HL-60/S4 (cell line): Measurements from ENCODE around the gene CD209.

Source experiments
- in situ Hi-C: fragments of 300-500 bp; cut with MboI; formaldehyde crosslinking; loops from 2 replicates; pipeline ENCODE4 v1.14.3; 2022; ENCODE audit warnings: low sequenced_read_pairs

Gene CD209

DNA sequence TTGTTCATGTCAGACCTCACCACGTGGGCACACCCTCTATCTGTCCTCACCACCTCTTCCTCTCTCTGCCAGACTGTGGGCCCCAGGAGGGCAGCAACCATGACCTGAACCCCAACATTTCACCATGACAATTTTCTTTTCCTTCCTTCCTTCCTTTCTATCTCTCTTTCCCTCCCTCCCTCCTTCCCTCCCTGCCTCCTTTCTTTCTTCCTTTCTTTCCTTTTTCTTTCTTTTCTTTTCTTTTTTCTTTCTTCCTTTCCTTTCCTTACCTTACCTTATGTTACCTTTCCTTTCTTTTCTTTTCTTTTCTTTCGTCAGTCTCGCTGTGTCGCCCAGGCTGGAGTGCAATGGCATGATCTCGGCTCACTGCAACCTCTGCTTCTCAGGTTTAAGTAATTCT is 36.7 kb downstream of the CD209 start:
- in situ Hi-C loops = no loop called here

- in situ Hi-C loops = no loop called here
These were observed 37.3 kb downstream of the CD209 start for GRCh38 chr19:7709932-7710460.

GRCh38 chr19:7706955-7707456 is 40.3 kb downstream of the CD209 start:
- in situ Hi-C loops = no loop called here

DNA sequence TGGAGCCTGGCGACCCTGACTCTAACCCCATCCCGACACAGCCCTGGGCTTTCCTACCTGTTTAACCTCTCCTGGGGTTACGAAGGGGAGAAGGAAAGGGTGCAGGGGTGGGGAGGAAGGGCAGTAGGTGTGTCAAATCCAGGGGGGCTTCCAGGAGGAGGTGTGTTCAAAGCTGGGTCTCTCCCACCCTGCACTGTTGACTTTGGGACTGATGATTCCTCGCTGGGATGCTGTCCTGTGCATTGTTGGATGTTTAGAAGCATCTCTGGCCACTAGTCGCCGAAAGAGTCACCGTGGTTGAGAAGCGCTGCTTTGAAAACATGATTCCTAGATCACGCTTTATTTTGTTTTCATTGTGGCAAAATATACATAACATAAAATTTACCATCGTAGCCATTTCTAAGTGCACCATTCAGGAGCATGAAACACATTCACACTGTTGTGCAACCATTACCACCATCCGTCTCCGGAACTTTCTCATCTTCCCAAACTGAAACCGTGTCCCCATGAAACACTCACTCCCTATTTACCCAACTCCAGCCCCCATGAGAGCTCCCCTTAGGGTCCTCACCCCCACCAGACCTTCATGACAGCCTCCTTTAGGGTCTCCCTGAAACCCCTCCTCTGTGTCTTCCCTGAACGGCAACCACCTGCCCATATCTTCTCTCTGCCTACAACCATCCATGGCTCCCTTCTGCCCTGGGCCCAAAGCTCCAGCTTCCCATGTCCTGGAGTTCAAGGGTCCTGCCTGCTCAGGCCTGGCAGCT is 41.0 kb downstream of the CD209 start:
- in situ Hi-C loops = no loop called here

DNA sequence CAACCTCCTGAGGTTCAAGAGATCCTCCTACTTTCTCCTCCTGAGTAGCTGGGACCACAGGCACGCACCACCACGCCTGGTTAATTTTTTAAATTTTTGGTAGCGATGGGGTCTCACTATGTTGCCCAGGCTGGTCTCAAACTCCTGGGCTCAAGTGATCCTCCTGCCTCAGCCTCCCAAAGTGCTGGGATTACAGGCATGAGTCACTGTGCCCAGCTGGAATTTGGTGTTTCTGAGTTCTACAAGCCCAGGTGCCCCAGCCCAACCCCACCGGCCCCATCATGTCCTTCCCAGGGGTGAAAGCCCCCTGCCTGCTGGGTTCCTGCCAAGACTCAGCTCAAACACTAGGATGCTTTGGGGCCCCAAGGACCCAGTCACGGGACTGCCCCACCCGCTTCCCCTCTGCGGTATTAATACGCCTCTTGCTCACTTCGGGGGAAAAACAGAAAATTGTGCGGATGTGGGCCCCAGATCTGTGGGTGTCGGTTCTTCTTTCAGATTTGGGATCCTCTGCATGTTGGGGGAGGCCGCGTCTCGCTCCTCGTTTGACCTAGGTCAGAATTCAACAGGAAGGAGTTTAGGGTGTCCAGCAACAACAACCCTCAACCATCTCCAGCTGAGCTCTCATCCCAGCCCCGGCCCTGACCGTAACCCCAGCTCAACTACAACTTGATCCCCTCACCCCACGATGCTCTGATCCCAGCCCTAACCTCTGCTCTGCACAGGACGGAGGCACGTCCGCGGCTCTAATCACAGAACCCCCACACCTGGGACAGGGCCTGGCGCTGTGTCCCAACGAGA is 41.7 kb downstream of the CD209 start:
- in situ Hi-C loops = no loop called here

- in situ Hi-C loops = no loop called here
These were observed 42.9 kb downstream of the CD209 start for GRCh38 chr19:7704280-7705060.

GRCh38 chr19:7703332-7703731 is 44.0 kb downstream of the CD209 start:
- in situ Hi-C loops = no loop called here

DNA sequence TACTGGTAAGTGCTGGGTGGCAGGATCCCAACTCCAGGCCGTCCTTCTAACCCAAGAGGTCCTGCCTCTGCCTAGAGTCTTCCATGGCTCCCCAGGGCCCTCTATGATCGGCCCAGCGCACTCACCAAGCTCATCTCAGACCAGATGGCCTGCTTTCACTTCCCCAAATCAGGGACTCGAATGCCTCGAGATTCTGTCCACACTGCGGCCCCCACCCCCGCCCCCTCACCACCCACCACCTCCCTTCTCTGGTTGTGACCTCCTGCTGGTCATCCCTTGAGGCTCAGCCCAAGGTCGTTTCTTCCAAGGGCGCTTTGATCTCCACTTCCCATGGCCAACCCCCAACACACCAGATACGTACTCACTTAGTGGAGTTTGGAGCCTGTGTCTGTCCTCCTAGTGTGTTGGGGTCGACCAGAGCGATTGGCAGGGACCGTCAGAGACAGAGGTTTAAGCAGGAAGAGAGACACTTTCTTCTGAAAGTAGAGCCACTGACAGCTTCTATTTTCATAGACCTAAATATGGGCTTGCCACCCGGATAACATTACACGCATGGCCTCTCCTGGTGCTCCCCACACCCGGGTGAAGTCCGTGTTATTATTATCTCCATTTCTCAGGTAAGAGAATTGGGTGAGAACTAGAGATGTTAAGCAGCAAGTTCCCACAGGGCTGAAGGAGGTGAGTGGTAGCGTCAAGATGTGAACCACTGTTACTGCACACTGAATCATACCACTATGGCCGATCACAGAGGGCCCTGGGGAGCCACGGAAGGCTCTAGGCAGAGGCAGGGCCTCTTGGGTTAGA is 45.5 kb downstream of the CD209 start, which contains the start of gene FCER2:
FCER2 (minus strand) TSS at position 478 of the 804 bp plus-strand sequence. CDS start 2,371 bp downstream, outside the sequence.
- in situ Hi-C loops = no loop called here

DNA sequence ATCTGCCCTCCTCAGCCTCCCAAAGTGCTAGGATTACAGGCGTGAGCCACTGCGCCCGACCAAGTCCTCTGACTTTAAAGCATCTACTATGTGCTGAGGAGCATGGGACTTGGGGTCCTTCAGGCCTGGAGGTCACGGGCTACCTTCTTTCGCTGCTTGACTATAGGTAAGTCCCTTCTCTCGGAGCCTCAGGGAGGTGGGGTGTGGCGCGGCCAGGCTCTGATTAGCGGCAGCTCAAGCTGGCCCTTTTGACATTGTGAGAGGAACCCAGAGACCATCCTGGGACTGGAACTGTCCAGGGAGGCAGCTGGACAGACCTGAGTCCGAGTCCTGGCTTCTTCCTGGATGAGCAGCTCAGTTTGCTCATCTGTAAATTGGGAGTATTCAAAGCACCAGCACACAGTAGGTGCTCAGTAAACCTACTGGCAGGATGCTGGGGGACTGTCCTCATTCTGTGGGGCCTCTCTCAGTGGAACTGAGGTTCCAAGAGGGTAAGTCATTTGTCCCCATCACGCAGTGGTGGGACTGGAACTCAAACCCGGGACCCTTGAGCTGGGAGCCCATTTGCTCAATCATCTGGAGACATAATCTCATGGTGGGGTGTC is 46.2 kb downstream of the CD209 start:
- in situ Hi-C loops = no loop called here

GRCh38 chr19:7699417-7700401 is 47.6 kb downstream of the CD209 start:
- in situ Hi-C loops = no loop called here

GRCh38 chr19:7699003-7699402 is 48.3 kb downstream of the CD209 start:
- in situ Hi-C loops = no loop called here

GRCh38 chr19:7698583-7698982 is 48.8 kb downstream of the CD209 start:
- in situ Hi-C loops = no loop called here

- in situ Hi-C loops = no loop called here
These were observed 49.5 kb downstream of the CD209 start for GRCh38 chr19:7697721-7698287.

DNA sequence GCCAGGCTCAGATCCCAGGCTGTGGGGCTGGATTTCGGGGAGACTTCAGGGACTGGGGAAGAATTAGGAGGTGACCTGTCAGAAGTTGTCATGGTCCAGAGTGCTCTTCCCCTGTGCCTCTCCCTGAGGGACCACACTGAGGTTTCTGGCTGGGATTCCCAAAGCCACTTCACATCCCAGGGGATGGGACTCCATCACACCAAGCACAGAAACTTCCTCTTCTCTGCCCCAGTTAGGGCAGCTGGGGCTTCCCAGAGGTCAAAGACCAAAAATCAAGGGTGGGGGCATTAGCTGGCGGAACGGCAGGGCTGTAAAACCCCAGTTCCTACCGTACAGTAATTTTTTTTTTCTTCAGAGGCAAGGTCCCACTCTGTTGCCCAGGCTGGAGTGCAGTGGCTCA is 52.8 kb downstream of the CD209 start:
- in situ Hi-C loops = no loop called here

DNA sequence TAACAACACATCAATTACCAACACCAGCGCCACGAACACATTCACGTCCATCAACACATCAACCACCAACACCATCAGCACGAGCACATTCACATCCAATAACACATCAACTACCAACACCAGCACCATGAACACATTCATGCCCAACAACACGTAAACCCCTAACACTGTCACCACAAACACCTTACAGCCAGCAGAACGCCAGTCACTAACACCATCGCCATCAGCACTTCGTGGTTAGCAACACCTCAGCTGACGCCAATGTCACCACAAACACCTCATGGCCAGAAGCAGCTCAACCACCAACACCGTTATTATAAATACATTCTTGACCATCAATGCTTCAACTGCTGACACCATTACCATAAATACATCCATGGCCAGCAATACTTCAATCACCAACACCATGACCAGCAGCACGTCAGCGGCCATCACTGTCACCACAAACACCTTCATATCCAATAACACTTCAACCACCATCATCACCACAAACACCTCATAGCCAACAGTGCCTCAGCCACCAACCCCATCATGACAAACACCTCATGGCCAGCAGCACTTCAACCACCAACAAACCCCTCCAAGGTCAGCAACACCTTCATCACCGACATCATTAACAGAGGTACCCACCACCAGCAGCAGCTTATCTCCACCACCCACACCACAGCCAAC is 54.8 kb downstream of the CD209 start:
- in situ Hi-C loops = no loop called here

DNA sequence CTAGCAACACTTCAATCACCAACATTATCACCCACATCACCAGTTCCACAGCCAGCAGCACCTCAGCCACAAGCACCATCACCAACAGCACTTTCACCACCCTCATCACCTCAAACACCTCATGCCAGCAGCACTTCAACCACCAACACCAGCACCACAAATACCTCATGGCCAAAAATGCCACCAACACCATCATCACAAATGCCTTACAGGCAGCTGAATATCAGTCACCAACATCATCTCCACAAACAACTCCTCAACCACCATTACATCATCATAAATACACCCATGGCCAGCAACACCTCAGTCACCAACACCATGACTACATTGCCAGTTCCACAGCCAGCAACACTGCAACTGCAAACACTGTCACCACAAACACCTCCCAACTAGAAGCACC is 55.8 kb downstream of the CD209 start:
- in situ Hi-C loops = no loop called here

DNA sequence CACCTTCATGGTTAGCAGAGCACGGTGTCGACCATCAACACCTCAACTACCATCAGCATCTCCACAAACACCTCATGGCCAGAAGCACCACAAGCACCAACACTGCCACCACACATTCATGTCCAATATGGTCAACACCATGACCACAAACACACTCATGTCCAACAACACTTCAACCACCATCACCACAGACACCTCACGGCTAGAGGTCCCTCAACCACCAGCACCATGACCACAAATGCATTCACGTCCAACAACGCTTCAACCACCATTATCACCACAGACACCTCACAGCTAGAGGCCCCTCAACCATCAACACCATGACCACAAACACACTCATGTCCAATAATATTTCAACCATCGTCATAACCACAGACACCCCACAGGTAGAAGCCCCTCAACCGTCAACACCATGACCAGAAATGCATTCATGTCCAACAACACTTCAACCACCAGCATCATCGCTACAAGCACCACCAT is 56.5 kb downstream of the CD209 start:
- in situ Hi-C loops = no loop called here
